Mesothelial cell of epicardium (in vitro differentiated cells): ENCODE data around the gene TLE1. TPM values are rescaled to one million over a fixed set of nuclear protein-coding genes. Genes with fewer than 3 reads are reported as not detected.

Experiments used
- DNase-seq, 2 experiments: peaks; one replicate each; pipeline ENCODE4 v3.0.0; 2021; ENCODE audit warnings: low spot score in 2 of 2; ENCODE audit not compliant: unreplicated experiment in 2 of 2
- H3K27ac Mint-ChIP-seq: 2 replicates; pipeline ENCODE4 v1.8.0; 2021; ENCODE audit warnings: mixed read lengths
- H3K27me3 Mint-ChIP-seq: 2 replicates; pipeline ENCODE4 v1.8.0; 2021; ENCODE audit warnings: low read depth, mixed read lengths
- H3K36me3 Mint-ChIP-seq: 2 replicates; pipeline ENCODE4 v1.8.0; 2021; ENCODE audit warnings: mixed read lengths
- H3K4me1 Mint-ChIP-seq: 2 replicates; pipeline ENCODE4 v1.8.0; 2021; ENCODE audit warnings: mixed read lengths
- H3K4me3 Mint-ChIP-seq: 2 replicates; pipeline ENCODE4 v1.8.0; 2021; ENCODE audit warnings: mild to moderate bottlenecking, moderate library complexity, mixed read lengths
- H3K9me3 Mint-ChIP-seq: 2 replicates; pipeline ENCODE4 v1.8.0; 2021; ENCODE audit warnings: mixed read lengths
- CTCF ChIP-seq: fragments of 200-600 bp; sonication (generic); IDR thresholded peaks from one replicate; pipeline ENCODE4 v1.5.0; 2021; ENCODE audit warnings: antibody characterized with exemption; ENCODE audit not compliant: unreplicated experiment
- total RNA-seq: library from RNA; stranded (reverse); gene quantifications from 3 replicates; pipeline ENCODE4 v1.2.1, GENCODE V29; 2021

Gene TLE1
- total RNA-seq, 1 donor from 2014 or later: 97.9 TPM

GRCh38 chr9:81570083-81570482, 119.3 kb downstream of the TLE1 start:
- no peaks in the 10 kb centered on the region for H3K27me3 Mint-ChIP-seq
- H3K4me1 Mint-ChIP-seq: no peaks in the 10 kb centered on the region
- no peaks in the 10 kb centered on the region for H3K36me3 Mint-ChIP-seq

GRCh38 chr9:81566074-81566698, 123.2 kb downstream of the TLE1 start:
- H3K27me3 Mint-ChIP-seq: no peaks in the 10 kb centered on the region
- peaks cover 6% of the 10 kb centered on the region for H3K4me1 Mint-ChIP-seq
- no peak overlapping the region for H3K27ac Mint-ChIP-seq
- H3K36me3 Mint-ChIP-seq: no peaks in the 10 kb centered on the region
- DNase-seq: no peak
- no peak overlapping the region for H3K4me3 Mint-ChIP-seq
- H3K9me3 Mint-ChIP-seq: no peaks in the 10 kb centered on the region
- TF ChIP-seq CTCF: no peak

More at GRCh38 chr9:81570083-81570482, 119.3 kb downstream of the TLE1 start:
- Mint-ChIP-seq H3K9me3 (no peaks in the 10 kb centered on the region), H3K4me3 (no peak overlapping the region), H3K27ac (no peak overlapping the region)
- TF ChIP-seq CTCF: no peak
- DNase-seq: no peak

GRCh38 chr9:81565609-81566008, 123.7 kb downstream of the TLE1 start:
- TF ChIP-seq CTCF: no peak
- Mint-ChIP-seq H3K27me3 (no peaks in the 10 kb centered on the region), H3K9me3 (no peaks in the 10 kb centered on the region), H3K36me3 (no peaks in the 10 kb centered on the region), H3K4me3 (no peak overlapping the region), H3K27ac (no peak overlapping the region), H3K4me1 (peaks cover 9% of the 10 kb centered on the region)
- no peak for DNase-seq

GRCh38 chr9:81565144-81565543, 124.2 kb downstream of the TLE1 start:
- no peak for DNase-seq
- Mint-ChIP-seq H3K4me1 (peaks cover 11% of the 10 kb centered on the region), H3K36me3 (no peaks in the 10 kb centered on the region), H3K27ac (no peak overlapping the region), H3K27me3 (no peaks in the 10 kb centered on the region), H3K9me3 (no peaks in the 10 kb centered on the region), H3K4me3 (no peak overlapping the region)
- TF ChIP-seq CTCF: no peak

- H3K27ac Mint-ChIP-seq: no peak overlapping the region
- no peak for DNase-seq
- no peak for TF ChIP-seq CTCF
- H3K36me3 Mint-ChIP-seq: no peaks in the 10 kb centered on the region
- H3K4me1 Mint-ChIP-seq: peaks cover 16% of the 10 kb centered on the region
- no peaks in the 10 kb centered on the region for H3K9me3 Mint-ChIP-seq
- H3K4me3 Mint-ChIP-seq: no peak overlapping the region
- H3K27me3 Mint-ChIP-seq: no peaks in the 10 kb centered on the region
These were observed 124.7 kb downstream of the TLE1 start for GRCh38 chr9:81564632-81565031.

GRCh38 chr9:81563739-81564138, 125.6 kb downstream of the TLE1 start:
- no peak for DNase-seq
- no peak for TF ChIP-seq CTCF
- Mint-ChIP-seq H3K27ac (no peak overlapping the region), H3K27me3 (no peaks in the 10 kb centered on the region), H3K4me3 (no peak overlapping the region), H3K4me1 (peaks cover 25% of the 10 kb centered on the region), H3K36me3 (no peaks in the 10 kb centered on the region), H3K9me3 (no peaks in the 10 kb centered on the region)
